AML-193 (cell line): Measurements from ENCODE around the gene GBF1.
A peak's percentile ranks its signal among the peaks of the same experiment; 100 is the strongest.
"Not testable (repeated sequence)": the region's sequence is repeated elsewhere in the genome, so short reads cannot be mapped to it uniquely, and the experiment has no call there.

Experiments
- DNase-seq, 2 experiments: peaks; one replicate each; lab custom pipeline; 2025; lab: John Stamatoyannopoulos, UW

The GBF1 gene

DNA sequence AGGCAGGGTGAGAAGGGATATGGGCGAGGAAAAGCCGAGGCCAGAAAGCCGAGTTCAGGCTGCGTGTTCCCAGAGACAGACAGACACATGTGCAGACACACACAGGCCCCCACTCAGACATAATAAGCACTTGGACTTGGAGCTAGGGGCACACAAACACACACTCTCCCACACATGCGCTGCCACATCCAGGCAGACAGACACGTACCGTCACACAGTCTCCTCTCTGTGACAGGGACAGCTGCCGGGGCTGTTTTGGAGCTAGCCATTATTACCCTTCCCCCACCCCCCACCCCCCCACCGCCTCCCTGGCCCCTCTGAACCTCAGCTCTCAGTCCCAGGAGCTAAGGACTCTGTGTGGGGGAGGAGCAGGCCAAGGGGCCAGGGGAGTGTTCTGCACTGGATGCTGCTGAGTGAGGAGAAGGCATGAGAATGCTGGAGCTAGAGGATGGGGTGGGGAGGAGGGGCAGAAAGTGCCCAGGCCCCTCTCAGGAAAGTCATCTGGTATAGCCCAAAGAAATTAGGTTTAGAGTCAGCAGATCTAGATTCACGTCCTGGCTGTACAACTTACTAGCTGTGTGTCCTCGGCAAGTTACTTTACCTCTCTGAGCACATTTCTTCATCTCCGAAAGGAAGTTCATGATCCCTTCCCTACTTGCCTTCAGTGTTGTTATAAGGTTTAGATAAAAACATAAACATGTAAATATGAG is 10.3 kb upstream of the GBF1 start:
- DNase-seq, result no peak

DNA sequence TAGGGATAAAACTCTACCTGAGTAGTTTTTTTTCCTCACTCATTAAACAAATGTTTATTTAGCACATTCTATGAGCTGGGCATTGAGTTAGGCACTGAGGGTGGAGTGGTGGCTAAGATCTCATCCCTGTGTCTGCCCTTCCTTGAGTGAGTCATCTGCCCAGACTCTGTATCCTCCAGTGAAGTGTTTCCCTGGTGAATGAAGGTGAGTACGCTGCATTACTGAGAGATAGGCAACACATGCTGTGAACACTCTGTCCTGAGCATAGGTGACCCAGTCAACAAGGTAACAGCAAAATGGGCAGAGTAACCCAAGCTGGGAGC is 9.8 kb upstream of the GBF1 start:
- no peak for DNase-seq

DNA sequence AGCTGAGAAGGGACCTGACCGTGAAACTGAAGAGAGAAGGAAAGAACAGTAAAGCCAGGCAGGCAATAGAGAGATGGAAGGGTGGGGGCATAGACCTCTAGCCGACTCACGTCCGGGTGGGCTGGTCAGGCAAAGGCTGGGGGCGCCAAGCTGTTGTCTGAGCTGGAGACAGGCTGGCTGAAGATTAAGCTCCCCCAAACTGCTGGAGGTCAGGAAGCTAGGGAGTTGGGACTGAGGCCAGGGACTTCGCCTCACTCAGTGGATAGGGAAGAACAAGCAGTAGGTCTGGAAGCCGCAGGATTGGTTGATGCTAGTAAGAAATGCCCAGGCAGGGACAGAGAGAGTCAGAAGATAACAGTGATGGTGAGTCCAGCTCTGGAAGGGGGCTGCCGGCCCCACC is 9.3 kb upstream of the GBF1 start:
- no peak for DNase-seq

DNA sequence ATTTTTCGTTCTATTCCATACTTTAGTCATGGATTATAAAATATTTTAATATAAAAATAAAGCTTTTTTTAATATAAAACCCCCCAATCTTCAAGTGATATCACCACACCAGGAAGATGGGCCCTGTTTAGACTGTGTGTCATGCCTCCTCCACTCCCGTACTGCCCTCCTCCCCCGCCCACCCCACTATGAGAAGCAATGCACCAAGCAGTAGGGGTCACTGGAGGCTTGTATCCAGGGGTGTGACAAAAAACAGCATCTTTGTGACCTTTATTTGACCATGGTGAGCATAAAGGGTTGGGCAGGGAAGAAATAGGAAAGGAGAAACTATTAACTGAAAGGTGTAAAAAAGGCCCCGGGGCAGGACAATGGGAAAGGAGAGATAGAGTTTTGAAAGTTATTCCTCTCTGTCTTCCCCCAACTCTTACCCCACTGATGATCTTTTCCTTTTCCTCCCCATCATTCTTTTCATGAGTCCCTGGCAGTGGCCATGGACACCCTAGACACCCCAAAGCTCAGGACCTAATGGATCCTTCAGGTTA is 7.5 kb upstream of the GBF1 start:
- no peak for DNase-seq

DNA sequence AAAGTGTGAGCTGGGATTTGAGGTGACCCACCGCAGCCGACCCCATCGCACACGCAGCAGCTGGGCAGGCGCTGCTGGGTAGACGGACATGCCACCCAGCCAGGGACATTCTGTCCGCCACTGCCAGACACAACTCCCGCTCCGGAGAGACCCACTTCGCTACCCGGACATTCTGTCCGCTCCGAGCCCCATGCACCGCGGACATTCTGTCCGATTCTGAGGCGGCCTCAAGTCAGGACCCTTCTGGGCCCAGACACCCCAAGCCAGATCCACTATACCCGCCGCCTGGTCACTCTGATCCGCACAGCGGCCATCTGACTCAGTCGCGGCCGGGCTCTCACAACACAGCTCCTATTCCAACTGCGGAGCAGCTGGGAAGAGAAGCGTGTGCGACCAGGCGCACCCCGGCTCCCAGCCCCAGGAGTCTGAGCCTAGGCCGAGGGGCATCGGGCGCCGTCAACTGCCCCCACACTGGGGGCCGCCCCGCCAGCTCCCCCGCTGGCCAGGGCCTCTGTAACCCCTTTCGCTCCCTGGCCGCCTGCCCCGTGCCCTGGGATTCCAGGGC is 4.8 kb upstream of the GBF1 start:
- no peak for DNase-seq

DNA sequence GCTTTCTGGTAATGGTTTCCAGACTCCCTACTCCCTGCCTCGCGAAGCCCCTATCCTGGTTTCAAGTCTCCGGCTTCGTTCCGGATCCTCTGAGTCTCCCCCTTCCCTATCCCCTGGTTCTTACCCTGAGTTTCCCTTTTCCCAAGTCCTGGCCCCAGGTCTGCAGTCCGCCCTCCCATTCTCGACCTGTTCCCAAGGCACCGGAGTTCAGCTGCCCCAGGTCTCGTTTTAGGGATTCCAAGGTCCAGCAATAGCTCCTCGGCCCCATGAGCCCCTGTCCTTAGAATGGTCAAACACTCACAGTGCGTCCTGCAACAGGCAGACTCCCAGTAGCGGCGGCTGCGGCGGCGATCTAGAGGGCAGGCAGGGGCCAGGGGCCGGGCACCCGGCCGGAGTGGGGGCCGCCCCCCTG is 4.3 kb upstream of the GBF1 start:
- DNase-seq, result no peak

DNA sequence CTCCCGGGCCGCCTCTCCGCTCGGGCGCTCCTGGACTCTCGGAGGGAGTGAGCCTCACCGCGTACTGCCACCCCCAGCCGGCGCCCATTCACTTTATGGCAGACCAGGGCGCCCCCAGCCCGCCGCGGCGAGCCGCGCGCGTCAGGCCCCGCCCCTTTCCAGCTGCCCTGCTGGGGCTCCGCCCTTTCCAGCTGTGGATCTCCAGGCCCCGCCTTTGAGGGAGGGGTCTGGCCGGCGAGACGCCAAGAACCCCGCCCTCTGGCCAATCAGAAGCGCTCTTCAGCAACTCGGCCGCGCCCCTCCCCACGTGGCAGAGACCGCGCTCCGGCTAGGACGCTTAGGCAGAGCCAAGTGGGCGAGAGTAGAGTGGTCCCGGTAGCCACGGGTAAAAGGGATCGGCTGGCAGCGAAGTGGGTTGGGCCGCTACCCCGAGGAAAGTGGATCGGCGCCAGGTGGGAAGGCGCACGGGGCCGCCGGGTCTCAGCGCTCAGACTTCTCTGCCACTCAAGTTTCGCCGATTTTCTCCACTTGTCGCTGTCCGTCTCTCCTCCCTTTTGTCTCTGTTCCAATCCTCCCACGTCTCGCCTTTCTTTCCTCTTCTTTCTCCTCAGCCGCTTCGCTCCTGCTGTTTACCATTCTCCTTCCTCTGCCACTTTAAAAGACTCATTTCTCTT is 3.8 kb upstream of the GBF1 start, which contains the start of gene PITX3:
PITX3 (minus strand) TSS at position 69 of the 674 bp plus-strand sequence. CDS start 9,432 bp downstream, outside the sequence.
- no peak for DNase-seq

DNA sequence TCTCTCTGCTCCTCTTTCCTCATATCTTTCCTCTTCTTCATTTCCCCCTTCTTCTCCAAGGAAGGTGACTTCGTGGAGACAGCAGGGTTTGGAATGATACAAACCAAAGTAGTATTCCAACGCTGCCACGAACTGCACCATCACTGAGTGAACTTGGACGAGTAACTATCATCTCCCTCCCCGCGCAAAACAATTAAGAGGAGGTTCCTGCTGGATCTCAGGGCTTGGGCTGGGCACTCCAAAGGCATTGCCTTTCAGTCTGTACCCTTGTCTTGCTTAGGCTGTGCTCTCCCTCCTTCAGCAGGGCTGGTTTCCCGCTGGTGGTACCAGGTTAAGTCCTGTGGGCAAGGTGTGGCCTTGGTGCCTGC is 3.2 kb upstream of the GBF1 start:
- no peak for DNase-seq

DNA sequence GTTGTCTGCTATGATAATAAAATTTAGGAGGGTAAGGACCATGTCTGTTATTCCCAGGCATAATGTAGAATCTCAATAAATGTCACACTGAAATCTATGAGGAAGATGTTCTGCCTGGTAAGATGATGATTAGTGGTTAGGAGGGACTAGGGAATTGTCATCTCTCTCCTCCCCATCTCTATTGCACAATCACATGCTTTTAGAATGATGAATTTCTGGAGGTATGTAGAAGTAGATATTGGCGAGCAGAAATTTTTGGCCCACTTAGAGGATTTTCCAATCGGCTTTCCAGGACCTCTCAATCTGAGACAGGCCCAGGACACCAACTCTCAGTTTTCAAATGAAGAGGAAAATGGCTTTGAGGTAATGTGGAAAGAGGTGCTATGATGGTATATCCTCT is 2.0 kb upstream of the GBF1 start:
- no peak for DNase-seq

DNA sequence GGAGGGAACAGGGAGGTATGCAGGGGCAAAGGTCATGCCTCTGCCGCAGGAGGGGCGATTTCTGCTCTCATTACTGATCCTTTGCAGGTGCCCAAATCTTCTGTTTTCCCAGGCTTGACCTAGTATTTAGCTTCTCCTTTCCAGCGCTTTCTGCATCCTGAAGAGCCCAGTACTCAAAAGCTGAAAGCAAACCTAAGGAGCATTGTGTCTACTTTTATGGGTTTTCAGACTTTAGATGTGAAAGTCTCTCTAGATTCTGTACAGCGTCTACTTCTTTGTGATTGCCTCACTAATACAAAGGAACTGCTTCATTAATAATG is 560 bp downstream of the GBF1 start:
- no peak for DNase-seq

DNA sequence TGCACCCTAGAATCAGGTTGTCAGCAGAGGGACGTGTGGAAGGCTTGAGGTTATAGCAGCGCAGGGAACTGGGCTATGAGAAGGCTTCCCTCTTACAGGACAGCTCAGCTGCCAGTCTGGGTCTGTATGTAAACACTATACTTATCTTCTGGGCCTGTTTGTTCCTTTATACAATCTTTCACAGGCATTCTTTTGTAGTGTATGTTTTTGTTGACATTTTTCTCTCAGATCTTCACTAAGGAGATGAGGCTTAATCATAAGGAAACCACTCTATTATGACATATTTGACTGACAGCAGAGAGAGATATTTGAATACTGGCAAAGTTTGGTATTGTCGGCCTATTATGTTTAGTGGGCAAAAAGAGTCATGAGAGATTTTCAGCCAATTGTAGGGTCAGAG is 929 bp downstream of the GBF1 start:
- DNase-seq, result no peak

DNA sequence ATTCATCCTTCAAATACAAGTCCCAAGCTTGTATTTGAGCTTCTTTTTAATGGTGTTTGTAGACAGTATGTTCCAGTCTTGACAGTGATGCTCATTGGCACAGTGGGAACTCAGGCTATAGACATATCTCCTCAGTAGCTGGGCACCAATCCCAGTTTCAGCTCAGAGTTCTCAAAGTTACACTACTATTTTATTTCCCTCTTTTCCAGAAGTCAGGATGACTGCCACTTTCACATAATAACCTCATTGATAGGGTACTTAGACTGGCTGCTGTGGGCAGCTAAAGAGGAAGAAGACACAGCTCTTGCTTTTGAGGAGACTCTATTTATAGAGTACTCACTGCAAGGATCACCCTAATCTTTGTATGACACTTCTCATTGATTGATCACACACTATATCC is 2.4 kb downstream of the GBF1 start:
- peak in 1 of 2 experiments; percentile 16 for DNase-seq

DNA sequence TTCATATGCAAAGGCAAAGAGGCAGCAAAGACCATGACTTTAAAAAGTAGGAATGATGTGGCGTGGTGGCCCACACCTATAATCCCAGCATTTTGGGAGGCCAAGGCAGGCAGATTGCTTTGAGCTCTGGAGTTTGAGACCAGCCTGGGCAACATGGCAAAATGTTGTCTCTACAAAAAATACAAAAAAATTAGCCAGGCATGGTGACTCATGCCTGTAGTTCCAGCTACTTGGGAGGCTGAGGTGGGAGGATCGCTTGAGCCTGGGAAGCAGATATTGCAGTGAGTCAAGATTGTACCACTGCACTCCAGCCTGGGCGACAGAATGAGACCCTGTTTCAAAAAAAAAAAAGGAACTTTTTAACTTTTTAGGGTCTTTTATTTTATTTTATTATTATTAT is 7.2 kb downstream of the GBF1 start:
- not testable (repeated sequence) for DNase-seq

DNA sequence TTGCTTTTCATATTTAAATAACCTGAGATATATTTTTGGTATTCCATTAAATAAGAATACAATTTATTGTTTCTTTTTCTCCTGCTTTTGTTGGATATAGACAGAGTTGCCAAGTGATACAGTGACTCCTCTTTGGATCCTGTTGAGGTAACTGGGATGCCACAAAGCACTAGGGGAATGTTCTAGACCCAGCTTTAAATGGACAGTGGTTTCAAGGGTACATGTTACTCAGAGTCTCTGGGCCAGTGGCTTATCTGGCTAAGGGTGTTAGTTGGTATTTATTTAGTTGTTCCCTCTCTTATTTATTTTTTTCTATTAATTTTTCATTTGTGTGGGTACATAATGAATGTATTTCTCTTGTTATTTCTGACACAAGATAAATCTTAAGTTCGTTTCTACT is 9.1 kb downstream of the GBF1 start:
- DNase-seq, result no peak

DNA sequence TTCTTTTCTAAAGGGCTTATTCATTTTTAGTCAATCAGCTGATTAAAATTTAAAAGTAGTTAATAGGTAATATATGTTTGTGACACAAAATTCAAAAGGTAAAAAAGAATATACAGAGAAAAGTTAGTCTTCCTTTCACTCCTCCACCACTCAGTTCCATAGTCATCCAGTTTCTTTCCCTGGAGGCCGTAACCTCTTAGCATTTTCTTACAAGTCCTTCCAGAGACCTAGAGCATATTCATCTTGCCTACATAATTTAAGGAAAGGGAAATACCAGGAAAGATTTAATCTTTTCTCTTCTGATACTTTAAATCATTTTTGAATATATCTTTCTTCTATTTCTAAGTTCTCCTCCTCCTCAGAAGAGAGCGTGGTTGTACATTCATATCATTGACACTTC is 10.1 kb downstream of the GBF1 start:
- no peak for DNase-seq

DNA sequence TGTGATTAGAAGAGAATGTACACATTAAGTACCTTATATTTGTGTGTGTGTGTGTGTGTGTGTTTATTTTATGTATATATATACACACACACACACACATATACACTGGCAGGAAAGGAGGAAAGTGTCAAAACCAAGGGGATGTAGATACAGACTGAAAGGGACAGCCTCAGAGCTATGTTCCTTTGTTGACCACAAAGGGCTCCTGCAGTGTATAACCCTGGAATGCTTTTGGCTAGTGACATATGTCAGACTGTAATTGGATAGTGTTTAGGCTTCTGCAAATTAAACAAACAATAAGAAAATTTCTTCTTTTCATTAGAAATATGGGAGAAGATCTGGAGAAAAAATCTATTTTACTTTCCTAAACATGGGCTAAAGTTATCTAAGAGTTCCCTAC is 15.9 kb downstream of the GBF1 start:
- DNase-seq, result no peak

DNA sequence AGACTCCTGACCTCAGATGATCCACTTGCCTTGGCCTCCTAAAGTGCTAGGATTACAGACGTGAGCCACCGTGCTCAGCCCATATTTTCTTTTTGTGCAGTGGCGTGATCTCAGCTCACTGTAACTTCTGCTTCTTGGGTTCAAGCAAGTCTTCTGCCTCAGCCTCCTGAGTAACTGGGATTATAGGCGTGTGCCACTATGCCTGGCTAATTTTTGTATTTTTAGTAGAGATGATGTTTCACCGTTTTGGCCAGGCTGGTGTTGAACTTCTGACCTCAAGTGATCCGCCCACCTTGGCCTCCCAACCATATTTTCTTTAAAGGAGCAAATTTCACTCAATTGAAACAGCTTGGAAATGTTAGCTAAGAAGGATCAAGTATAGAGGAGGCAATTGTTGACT is 16.5 kb downstream of the GBF1 start:
- no peak for DNase-seq

DNA sequence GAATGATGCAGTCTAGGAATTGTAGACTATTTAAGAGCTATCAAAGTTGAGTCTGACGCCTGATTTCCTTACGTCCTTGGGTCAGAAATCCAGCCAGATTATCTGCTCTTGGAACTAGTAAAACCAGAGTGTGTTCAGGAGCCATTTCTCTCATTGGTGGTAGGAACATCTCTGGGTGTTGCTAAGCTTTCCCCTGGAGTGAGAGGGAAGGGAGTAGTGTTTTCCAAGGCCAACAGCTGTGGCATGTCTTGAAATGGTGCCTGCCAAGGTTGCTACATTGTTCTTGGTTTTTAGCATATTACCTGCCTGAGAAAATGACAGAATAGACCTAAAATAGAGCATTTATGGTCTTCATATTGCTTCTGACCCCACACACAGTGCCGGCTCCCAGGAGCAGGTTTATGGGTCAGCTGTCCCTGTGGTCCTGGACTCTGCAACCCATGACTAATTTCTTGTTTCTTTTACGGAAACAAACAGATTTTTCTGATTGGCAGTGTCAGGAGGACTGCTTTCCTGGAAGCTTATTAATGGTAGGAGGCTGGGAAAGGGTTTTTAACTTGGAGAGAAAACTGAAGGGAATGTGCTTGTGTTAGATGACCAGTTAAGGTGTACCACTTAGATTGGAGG is 17.5 kb downstream of the GBF1 start:
- no peak for DNase-seq

DNA sequence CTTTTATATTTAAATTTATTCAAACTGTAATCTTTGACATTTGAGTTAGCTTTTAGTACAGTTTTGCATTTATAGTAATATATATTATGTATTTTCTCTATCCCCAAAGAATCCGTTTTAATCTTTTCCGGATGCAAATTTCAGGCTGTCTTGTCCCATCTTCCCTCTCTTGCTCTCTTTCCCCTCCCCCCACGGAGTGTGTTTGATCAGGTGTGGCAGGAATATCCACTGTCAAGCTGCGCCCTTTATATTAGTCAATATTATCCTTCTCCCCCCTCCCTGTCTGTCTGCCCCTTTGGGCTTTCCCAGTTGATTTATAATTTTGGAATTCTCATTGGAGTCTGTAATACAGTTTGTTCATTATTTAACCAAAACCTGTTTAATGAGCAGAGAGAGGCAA is 19.0 kb downstream of the GBF1 start:
- DNase-seq, result no peak

DNA sequence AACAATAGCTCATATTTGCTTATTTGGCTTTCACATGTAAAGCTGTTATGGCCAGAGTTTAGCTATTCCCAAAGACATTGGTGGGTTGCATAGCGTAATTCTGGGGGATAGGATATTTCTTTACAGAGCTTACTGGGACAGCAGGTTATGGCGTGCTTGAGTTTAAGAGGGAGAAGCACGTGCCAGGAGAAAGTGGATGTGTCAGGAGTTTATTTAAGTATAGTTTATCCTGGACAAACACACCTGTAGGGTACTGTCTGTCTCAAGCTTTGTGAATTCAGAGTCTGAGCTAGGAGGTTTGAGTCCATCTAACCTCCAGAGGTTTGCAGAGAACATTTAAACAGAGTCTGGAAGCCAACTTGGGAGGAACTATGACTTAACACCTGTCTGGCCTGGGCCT is 21.3 kb downstream of the GBF1 start:
- no peak for DNase-seq

DNA sequence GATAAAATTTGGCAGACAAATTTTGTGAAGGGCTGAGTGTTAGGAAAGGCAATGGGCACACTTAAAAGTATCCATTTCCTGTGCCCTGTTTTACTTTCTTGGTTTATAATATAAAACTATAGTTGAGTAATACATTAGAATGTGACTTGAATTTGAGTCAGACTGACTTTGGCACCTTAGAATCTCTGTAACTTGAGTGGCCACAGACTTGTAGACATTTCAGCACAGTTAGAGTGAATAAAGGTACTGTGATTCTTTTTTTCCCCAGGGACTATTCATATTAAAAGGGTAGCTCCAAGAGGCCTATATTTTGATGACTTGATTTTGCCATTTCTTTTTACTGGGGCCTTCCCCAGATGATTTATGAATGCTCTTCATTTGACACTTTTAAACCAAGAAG is 22.4 kb downstream of the GBF1 start:
- no peak for DNase-seq

DNA sequence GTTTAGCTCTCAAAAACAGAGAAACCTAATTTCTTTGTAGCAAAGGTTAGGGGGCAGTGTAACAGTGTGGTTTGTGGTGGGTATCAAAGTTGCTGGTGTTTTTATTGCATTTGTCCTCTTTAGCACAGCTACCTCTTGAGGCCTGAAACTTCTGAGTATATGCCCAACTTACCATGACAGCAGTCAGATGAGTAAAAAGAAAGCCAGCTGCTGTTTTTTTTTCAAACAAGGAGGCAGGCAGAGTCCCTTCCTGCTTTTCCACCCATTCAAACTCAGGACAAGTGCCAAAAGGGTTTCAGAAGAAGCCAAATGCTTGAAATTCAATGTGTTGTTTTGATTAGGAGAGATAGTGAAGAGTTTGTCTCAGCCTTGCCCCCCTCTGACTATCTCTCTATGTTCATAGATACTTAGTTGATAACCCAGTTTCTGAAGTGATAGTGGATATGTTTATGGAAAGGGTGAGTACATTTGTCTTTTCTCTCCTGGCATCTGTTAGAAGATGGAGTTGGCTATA is 23.1 kb downstream of the GBF1 start:
- DNase-seq, result no peak

DNA sequence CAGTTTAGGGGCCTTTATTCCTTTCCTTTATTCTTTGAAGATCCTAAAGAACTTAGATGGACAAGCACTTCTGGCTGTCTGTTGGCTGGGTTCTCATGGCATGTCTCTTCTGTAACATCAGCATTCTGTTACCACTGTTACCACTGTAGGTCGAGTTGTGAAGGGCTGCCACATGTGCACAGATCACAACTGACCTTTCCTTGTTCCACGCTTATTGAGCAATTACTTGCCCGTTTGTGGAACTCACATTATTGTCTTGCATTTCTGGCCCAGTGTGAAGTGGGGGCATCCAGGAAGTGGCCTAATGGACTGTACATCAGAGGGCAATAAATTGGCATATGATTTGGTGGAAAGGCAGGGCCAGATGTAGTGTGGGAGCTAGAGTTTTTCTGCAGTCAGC is 23.7 kb downstream of the GBF1 start:
- peak in 1 of 2 experiments; percentile 6 for DNase-seq
